Neural cell (in vitro differentiated cells): ENCODE data around the gene PIM2. TPM values are rescaled to one million over a fixed set of nuclear protein-coding genes. Genes with fewer than 3 reads are reported as not detected.

Experiments
- H2AFZ ChIP-seq: fragments of 200-600, 300-800 bp; sonication (generic), shearing (Covaris generic); 2 replicates; pipeline ENCODE4 v1.6.0; 2014; ENCODE audit warnings: low read depth, mild to moderate bottlenecking, antibody characterized with exemption, low read length, moderate library complexity
- H3F3A ChIP-seq: fragments of 200-600 bp; shearing (Covaris generic); 2 replicates; pipeline ENCODE4 v1.6.1; 2016; ENCODE audit warnings: mild to moderate bottlenecking, moderate library complexity, mixed read lengths, antibody characterized with exemption, low read length; ENCODE audit not compliant: insufficient read depth, poor library complexity, severe bottlenecking
- H3K27ac ChIP-seq: fragments of 200-600, 300-800 bp; sonication (generic), shearing (Covaris generic); 2 replicates; pipeline ENCODE4 v1.5.1; 2014; ENCODE audit warnings: mild to moderate bottlenecking, low read length, moderate library complexity
- H3K27me3 ChIP-seq: fragments of 300-800, 200-600 bp; sonication (generic), shearing (Covaris generic); 2 replicates; pipeline ENCODE4 v1.6.0; 2014; ENCODE audit warnings: mild to moderate bottlenecking, low read depth, low read length, moderate library complexity; ENCODE audit not compliant: insufficient read depth
- H3K36me3 ChIP-seq: fragments of 300-800, 200-600 bp; sonication (generic), shearing (Covaris generic); 2 replicates; pipeline ENCODE4 v1.5.1; 2014; ENCODE audit warnings: mild to moderate bottlenecking, antibody characterized with exemption, low read length, moderate library complexity; ENCODE audit not compliant: insufficient read depth
- H3K4me2 ChIP-seq: fragments of 300-800, 200-600 bp; sonication (generic), shearing (Covaris generic); 2 replicates; pipeline ENCODE4 v1.6.0; 2014; ENCODE audit warnings: mild to moderate bottlenecking, low read length
- H3K4me3 ChIP-seq: fragments of 300-800, 200-600 bp; sonication (generic), shearing (Covaris generic); 2 replicates; pipeline ENCODE4 v1.5.1; 2014; ENCODE audit warnings: mild to moderate bottlenecking, low read length, moderate library complexity
- H3K79me2 ChIP-seq: fragments of 200-600 bp; shearing (Covaris generic); replicated peaks from 2 replicates; pipeline ENCODE4 v1.6.0; 2014; ENCODE audit warnings: mild to moderate bottlenecking, low read length, moderate library complexity; ENCODE audit not compliant: insufficient read depth
- H3K9ac ChIP-seq: fragments of 300-800, 200-600 bp; sonication (generic), shearing (Covaris generic); 2 replicates; pipeline ENCODE4 v1.6.1; 2016; ENCODE audit warnings: mild to moderate bottlenecking, low read length, mixed read lengths
- H3K9me2 ChIP-seq: fragments of 200-600 bp; shearing (Covaris generic); 2 replicates; pipeline ENCODE4 v1.6.1; 2016; ENCODE audit warnings: mild to moderate bottlenecking, low read length, mixed read lengths; ENCODE audit not compliant: insufficient read depth
- H3K9me3 ChIP-seq: fragments of 200-600, 300-800 bp; sonication (generic), shearing (Covaris generic); 2 replicates; pipeline ENCODE4 v1.6.1; 2016; ENCODE audit warnings: mild to moderate bottlenecking, mixed run types, low read length, moderate library complexity, mixed read lengths
- H4K20me1 ChIP-seq: fragments of 200-600 bp; shearing (Covaris generic); 2 replicates; pipeline ENCODE4 v1.6.1; 2016; ENCODE audit warnings: mild to moderate bottlenecking, mixed run types; ENCODE audit not compliant: insufficient read depth
- EP300 ChIP-seq: fragments of 450-650 bp; conservative IDR thresholded peaks from 2 replicates; pipeline ENCODE4 v1.6.1; 2014; ENCODE audit warnings: antibody characterized with exemption, mild to moderate bottlenecking, moderate library complexity; ENCODE audit not compliant: poor library complexity, severe bottlenecking
- EZH2 ChIP-seq: fragments of 200-600, 300-800 bp; shearing (Covaris generic), sonication (generic); IDR thresholded peaks from 2 replicates; pipeline ENCODE4 v1.6.1; 2014; ENCODE audit warnings: antibody characterized with exemption, low read length, borderline replicate concordance, mild to moderate bottlenecking; ENCODE audit not compliant: insufficient read depth, poor library complexity, severe bottlenecking
- MXI1 ChIP-seq: fragments of 450-650 bp; conservative IDR thresholded peaks from 2 replicates; pipeline ENCODE4 v1.6.1; 2014; ENCODE audit warnings: antibody characterized with exemption, mild to moderate bottlenecking; ENCODE audit not compliant: poor library complexity, severe bottlenecking
- POLR2AphosphoS5 ChIP-seq: IDR thresholded peaks from 2 replicates; pipeline ENCODE4 v1.6.1; 2012
- RAD21 ChIP-seq: fragments of 450-650 bp; conservative IDR thresholded peaks from 2 replicates; pipeline ENCODE4 v1.6.1; 2014; ENCODE audit warnings: antibody characterized with exemption, mild to moderate bottlenecking, moderate library complexity
- SMC3 ChIP-seq: fragments of 450-650 bp; conservative IDR thresholded peaks from 2 replicates; pipeline ENCODE4 v1.6.1; 2014; ENCODE audit warnings: antibody characterized with exemption, mild to moderate bottlenecking, moderate library complexity; ENCODE audit not compliant: poor library complexity
- TAF1 ChIP-seq: IDR thresholded peaks from 2 replicates; pipeline ENCODE4 v1.6.1; 2012; ENCODE audit warnings: low read depth
- polyA plus RNA-seq: library from polyadenylated mRNA; depleted of rRNA; stranded (reverse); fragments of >200 nt; gene quantifications from 2 replicates; pipeline ENCODE4 v1.2.3, GENCODE V29; 2014
- TF ChIP-seq, protein P1 (sequence below): fragments of 450-650 bp; IDR thresholded peaks from 2 replicates; pipeline ENCODE4 v1.5.1; 2014; ENCODE audit warnings: antibody characterized with exemption, mild to moderate bottlenecking, moderate library complexity; ENCODE audit not compliant: poor library complexity, severe bottlenecking
- TF ChIP-seq, protein P2 (sequence below): IDR thresholded peaks from 2 replicates; pipeline ENCODE4 v1.6.1; 2012; ENCODE audit warnings: borderline replicate concordance

Gene PIM2
- polyA plus RNA-seq, 1 donor from 2014 or later, result 8.9 TPM

DNA sequence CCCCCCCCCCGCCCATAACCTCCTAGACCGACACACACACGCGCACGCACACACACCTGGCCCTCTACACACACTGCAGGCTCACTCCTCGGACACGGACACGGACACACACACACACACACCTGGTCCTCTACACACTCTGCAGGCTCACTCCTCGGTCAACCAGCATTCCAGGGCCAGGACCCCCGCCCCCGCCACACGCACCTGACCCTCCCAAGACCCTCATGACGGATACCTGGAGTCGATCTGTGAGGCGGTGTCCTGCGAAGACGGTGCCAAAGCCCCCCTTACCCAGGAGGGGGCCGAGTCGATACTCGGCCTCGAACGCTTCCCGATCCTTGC is 552 bp downstream of the PIM2 start:
- Histone ChIP-seq H3F3A (no peaks in the 10 kb centered on the region), H3K4me2 (no peak overlapping the region), H2AFZ (no peak overlapping the region), H3K36me3 (no peaks in the 10 kb centered on the region), H3K9me3 (no peaks in the 10 kb centered on the region), H3K4me3 (peak overlapping the region; percentile 74), H3K79me2 (no peaks in the 10 kb centered on the region), H3K27ac (peak overlapping the region; percentile 65), H4K20me1 (no peaks in the 10 kb centered on the region), H3K9me2 (no peaks in the 10 kb centered on the region), H3K9ac (peak overlapping the region; percentile 66), H3K27me3 (no peaks in the 10 kb centered on the region)
- TF ChIP-seq, protein P1, sequence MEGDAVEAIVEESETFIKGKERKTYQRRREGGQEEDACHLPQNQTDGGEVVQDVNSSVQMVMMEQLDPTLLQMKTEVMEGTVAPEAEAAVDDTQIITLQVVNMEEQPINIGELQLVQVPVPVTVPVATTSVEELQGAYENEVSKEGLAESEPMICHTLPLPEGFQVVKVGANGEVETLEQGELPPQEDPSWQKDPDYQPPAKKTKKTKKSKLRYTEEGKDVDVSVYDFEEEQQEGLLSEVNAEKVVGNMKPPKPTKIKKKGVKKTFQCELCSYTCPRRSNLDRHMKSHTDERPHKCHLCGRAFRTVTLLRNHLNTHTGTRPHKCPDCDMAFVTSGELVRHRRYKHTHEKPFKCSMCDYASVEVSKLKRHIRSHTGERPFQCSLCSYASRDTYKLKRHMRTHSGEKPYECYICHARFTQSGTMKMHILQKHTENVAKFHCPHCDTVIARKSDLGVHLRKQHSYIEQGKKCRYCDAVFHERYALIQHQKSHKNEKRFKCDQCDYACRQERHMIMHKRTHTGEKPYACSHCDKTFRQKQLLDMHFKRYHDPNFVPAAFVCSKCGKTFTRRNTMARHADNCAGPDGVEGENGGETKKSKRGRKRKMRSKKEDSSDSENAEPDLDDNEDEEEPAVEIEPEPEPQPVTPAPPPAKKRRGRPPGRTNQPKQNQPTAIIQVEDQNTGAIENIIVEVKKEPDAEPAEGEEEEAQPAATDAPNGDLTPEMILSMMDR, result no peak
- TF ChIP-seq TAF1 (no peak), MXI1 (no peak), RAD21 (no peak), EZH2 (no peak), SMC3 (no peak), EP300 (no peak), POLR2AphosphoS5 (no peak)
- TF ChIP-seq, protein P2, sequence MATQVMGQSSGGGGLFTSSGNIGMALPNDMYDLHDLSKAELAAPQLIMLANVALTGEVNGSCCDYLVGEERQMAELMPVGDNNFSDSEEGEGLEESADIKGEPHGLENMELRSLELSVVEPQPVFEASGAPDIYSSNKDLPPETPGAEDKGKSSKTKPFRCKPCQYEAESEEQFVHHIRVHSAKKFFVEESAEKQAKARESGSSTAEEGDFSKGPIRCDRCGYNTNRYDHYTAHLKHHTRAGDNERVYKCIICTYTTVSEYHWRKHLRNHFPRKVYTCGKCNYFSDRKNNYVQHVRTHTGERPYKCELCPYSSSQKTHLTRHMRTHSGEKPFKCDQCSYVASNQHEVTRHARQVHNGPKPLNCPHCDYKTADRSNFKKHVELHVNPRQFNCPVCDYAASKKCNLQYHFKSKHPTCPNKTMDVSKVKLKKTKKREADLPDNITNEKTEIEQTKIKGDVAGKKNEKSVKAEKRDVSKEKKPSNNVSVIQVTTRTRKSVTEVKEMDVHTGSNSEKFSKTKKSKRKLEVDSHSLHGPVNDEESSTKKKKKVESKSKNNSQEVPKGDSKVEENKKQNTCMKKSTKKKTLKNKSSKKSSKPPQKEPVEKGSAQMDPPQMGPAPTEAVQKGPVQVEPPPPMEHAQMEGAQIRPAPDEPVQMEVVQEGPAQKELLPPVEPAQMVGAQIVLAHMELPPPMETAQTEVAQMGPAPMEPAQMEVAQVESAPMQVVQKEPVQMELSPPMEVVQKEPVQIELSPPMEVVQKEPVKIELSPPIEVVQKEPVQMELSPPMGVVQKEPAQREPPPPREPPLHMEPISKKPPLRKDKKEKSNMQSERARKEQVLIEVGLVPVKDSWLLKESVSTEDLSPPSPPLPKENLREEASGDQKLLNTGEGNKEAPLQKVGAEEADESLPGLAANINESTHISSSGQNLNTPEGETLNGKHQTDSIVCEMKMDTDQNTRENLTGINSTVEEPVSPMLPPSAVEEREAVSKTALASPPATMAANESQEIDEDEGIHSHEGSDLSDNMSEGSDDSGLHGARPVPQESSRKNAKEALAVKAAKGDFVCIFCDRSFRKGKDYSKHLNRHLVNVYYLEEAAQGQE, result no peak

DNA sequence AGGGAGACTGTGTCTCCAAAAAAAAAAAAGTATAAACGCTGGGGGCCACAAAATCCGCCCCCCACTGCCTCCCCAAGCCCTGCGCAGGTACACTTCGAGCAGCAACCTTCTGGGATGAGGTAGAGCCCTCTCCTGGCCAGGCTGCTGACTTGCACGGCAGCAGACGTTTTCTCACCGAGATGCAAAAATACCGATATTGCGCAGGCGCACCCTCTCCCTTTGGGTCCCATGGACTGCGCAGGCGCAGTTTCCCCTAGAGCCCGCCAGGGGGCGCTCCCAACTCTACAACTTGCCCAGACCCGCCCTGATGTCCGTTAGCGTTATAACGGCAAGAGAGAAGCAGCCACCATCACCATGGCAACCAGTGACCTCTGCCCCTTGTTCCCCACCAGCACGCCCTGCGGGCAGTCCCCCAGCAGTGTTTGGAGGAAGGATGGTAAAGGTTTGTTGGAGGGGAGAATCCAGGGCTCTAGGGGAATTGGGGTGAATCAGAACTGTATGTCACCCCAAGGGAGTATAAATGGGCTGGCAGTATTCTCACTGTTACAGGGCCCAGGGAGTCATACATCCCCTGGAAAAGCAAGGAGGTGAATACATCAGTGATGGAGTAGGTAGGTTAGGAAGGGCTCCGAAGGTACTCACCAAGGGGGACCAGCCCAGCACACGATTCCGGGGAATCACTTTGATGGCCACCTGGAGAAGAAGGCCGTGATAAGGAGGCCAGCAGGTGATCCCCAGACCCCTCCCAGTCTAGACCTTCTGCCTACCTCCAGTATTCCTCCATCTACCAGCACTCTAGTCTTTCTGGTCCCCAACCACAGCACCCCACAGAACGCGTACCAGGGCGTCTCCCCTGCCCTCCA is 1.5 kb downstream of the PIM2 start:
- no peak overlapping the region for H2AFZ ChIP-seq

More for the DNA sequence above, 1.5 kb downstream of the PIM2 start:
- Histone ChIP-seq H3K27ac (peak overlapping the region; percentile 52), H3F3A (no peaks in the 10 kb centered on the region), H3K79me2 (no peaks in the 10 kb centered on the region), H3K9me2 (no peaks in the 10 kb centered on the region), H3K4me2 (peak overlapping the region; percentile 65), H3K9me3 (no peaks in the 10 kb centered on the region), H3K4me3 (peak overlapping the region; percentile 74), H4K20me1 (no peaks in the 10 kb centered on the region), H3K27me3 (no peaks in the 10 kb centered on the region), H3K9ac (peak overlapping the region; percentile 44), H3K36me3 (no peaks in the 10 kb centered on the region)
- TF ChIP-seq RAD21 (peak; percentile 75), MXI1 (peak; percentile 19), SMC3 (peak; percentile 80)
- TF ChIP-seq, protein P2, result no peak
- TF ChIP-seq, protein P1, result peak; percentile 98
